ENCODE data around the gene CHAC2. TPM values are rescaled to one million over a fixed set of nuclear protein-coding genes. Genes with fewer than 3 reads are reported as not detected.
"Not testable (repeated sequence)": the region's sequence is repeated elsewhere in the genome, so short reads cannot be mapped to it uniquely, and the experiment has no call there.

The CHAC2 gene
- total RNA-seq, 1 donor from 2014 or later: 3.6 TPM

DNA sequence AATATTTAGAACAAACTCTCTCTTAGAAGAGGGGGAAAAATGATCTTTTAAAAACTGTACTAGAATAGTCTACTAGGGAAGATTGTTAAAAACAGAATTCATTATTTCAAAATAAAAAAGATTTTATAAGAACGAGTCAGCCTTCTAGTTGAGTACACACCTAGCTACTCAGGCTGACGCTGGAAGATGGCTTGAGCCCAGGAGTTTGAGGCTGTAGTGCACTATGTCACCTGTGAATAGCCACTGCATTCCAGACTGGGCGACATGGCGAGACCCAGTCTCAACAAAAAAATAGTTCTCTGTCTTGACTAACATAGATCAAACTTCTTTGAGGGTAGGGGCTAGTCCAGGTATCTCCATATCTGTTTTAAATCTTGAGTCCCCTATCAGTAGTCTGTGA lies 53.1 kb downstream of the CHAC2 start:
- ATAC-seq: no peak
- TF ChIP-seq, protein P1, sequence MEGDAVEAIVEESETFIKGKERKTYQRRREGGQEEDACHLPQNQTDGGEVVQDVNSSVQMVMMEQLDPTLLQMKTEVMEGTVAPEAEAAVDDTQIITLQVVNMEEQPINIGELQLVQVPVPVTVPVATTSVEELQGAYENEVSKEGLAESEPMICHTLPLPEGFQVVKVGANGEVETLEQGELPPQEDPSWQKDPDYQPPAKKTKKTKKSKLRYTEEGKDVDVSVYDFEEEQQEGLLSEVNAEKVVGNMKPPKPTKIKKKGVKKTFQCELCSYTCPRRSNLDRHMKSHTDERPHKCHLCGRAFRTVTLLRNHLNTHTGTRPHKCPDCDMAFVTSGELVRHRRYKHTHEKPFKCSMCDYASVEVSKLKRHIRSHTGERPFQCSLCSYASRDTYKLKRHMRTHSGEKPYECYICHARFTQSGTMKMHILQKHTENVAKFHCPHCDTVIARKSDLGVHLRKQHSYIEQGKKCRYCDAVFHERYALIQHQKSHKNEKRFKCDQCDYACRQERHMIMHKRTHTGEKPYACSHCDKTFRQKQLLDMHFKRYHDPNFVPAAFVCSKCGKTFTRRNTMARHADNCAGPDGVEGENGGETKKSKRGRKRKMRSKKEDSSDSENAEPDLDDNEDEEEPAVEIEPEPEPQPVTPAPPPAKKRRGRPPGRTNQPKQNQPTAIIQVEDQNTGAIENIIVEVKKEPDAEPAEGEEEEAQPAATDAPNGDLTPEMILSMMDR (IDR thresholded peaks at IDR 0.05): no peak
- Histone ChIP-seq H3K27me3 (no peaks in the 10 kb centered on the region), H3K36me3 (peaks cover 43% of the 10 kb centered on the region), H3K27ac (no peak overlapping the region), H3K9me3 (no peaks in the 10 kb centered on the region), H3K4me3 (no peak overlapping the region), H3K4me1 (no peaks in the 10 kb centered on the region)
- DNase-seq: no peak
- intact Hi-C loops (cut with DNase I): no loop called here

DNA sequence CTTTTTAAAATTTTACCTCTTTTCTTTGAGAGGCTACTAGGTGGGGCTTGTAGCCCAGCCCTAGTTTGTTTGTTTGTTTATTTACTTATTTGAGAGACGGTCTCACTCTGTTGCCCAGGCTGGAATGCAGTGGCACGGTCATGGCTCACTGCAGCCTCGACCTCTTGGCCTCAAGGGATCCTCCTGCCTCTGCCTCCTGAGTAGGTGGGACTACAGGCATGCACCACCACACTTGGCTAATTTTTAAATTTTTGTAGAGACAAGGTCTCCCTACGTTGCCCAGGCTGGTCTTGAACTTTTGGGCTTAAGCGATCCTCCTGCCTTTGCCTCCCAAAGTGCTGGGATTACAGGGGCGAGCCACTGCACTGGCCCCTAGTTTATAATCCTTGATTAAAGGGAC lies 54.2 kb downstream of the CHAC2 start:
- Histone ChIP-seq H3K27ac (no peak overlapping the region), H3K27me3 (no peaks in the 10 kb centered on the region), H3K9me3 (no peaks in the 10 kb centered on the region), H3K36me3 (peaks cover 32% of the 10 kb centered on the region), H3K4me1 (no peaks in the 10 kb centered on the region), H3K4me3 (no peak overlapping the region)
- DNase-seq (no peak), ATAC-seq (no peak)
- TF ChIP-seq, protein P1 (IDR thresholded peaks at IDR 0.05): no peak
- intact Hi-C loops (cut with DNase I): no loop called here

DNA sequence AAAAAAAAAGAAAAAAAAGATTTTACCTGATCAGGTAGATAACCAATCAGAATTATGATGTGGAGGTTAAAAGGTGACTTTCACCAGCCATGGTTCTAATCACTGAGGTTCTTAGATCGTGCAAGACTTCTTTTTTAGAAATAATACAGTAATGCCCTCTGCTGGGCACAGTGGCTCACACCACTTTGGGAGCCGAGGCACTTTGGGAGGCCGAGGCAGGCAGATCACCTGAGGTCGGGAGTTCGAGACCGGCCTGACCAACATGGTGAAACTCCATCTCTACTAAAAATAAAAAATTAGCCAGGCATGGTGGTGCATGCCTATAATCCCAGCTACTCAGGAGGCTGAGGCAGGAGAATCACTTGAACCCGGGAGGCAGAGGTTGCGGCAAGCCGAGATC lies 56.0 kb downstream of the CHAC2 start:
- intact Hi-C loops (cut with DNase I): not testable (repeated sequence)

More for the DNA sequence above, 56.0 kb downstream of the CHAC2 start:
- H3K9me3 ChIP-seq, DNase-seq, H3K27ac ChIP-seq, H3K4me3 ChIP-seq, H3K27me3 ChIP-seq: not testable (repeated sequence)
- ATAC-seq: peak; percentile 56
- Histone ChIP-seq H3K36me3 (peaks cover 14% of the 10 kb centered on the region), H3K4me1 (peaks cover 11% of the 10 kb centered on the region)
- TF ChIP-seq, protein P1 (IDR thresholded peaks at IDR 0.05): peak; percentile 26

Other genes starting within 250 kb of the CHAC2 start
- gene ASB3, start 19.1 kb downstream of the CHAC2 start, total RNA-seq: 29.0 TPM
- gene ERLEC1, start 19.2 kb downstream of the CHAC2 start, total RNA-seq: 59.6 TPM
- 2.5 TPM for gene GPR75, start 92.2 kb downstream of the CHAC2 start, total RNA-seq
- gene PSME4, start 203.2 kb downstream of the CHAC2 start, total RNA-seq: 44.5 TPM

Data from upper lobe of right lung (tissue), 1 donor.